ENCODE measurements around the gene RPTOR. TPM values are rescaled to one million over a fixed set of nuclear protein-coding genes. Genes with fewer than 3 reads are reported as not detected.

The RPTOR gene
- total RNA-seq, 1 donor from 2014 or later = 65.9 TPM

- no peak overlapping the region for H3K27ac Mint-ChIP-seq
These were observed 398.0 kb downstream of the RPTOR start for GRCh38 chr17:80942423-80943345.

GRCh38 chr17:80943346-80944145 is 398.9 kb downstream of the RPTOR start:
- no peaks in the 10 kb centered on the region for H3K27me3 Mint-ChIP-seq
- POLR2A ChIA-PET = no interaction called here
- CTCF ChIA-PET = no interaction called here
- peaks cover 21% of the 10 kb centered on the region for H3K4me1 Mint-ChIP-seq
- intact Hi-C loops (cut with micrococcal nuclease) = no loop called here
- peaks cover 40% of the 10 kb centered on the region for H3K36me3 Mint-ChIP-seq (ENCODE audit: low read depth)
- DNase-seq = no peak
- H3K9me3 Mint-ChIP-seq = no peaks in the 10 kb centered on the region
- TF ChIP-seq CTCF (IDR thresholded peaks at IDR 0.05) = no peak
- H3K4me3 Mint-ChIP-seq = no peak overlapping the region
- no peak for ATAC-seq (ENCODE audit: low read depth)
- no peak overlapping the region for H3K27ac Mint-ChIP-seq

More at GRCh38 chr17:80942423-80943345, 398.0 kb downstream of the RPTOR start:
- Mint-ChIP-seq H3K9me3 (no peaks in the 10 kb centered on the region), H3K36me3 (ENCODE audit: low read depth) (peaks cover 39% of the 10 kb centered on the region), H3K4me3 (no peak overlapping the region), H3K27me3 (no peaks in the 10 kb centered on the region), H3K4me1 (peaks cover 27% of the 10 kb centered on the region)
- ChIA-PET POLR2A (interaction anchor here (1.7 kb wide), 1 partner anchor 32 kb away, joined by 5 read pairs; no protein-coding TSS in a partner anchor), CTCF (no interaction called here)
- intact Hi-C loops (cut with micrococcal nuclease) = no loop called here
- no peak for TF ChIP-seq CTCF (IDR thresholded peaks at IDR 0.05)
- no peak for DNase-seq
- ATAC-seq (ENCODE audit: low read depth) = no peak

GRCh38 chr17:80944326-80944725 is 399.7 kb downstream of the RPTOR start:
- Mint-ChIP-seq H3K27me3 (no peaks in the 10 kb centered on the region), H3K4me3 (no peak overlapping the region), H3K27ac (no peak overlapping the region), H3K9me3 (no peaks in the 10 kb centered on the region), H3K4me1 (peaks cover 13% of the 10 kb centered on the region), H3K36me3 (ENCODE audit: low read depth) (peaks cover 39% of the 10 kb centered on the region)
- CTCF ChIA-PET = no interaction called here
- DNase-seq (no peak), ATAC-seq (ENCODE audit: low read depth) (no peak)
- POLR2A ChIA-PET = interaction anchor here (0.7 kb wide), 1 partner anchor 10 kb away, joined by 14 read pairs; no protein-coding TSS in a partner anchor
- intact Hi-C loops (cut with micrococcal nuclease) = no loop called here
- TF ChIP-seq CTCF (IDR thresholded peaks at IDR 0.05) = no peak

GRCh38 chr17:80945736-80946135 is 401.1 kb downstream of the RPTOR start:
- no peak overlapping the region for H3K27ac Mint-ChIP-seq
- H3K4me1 Mint-ChIP-seq = peaks cover 7% of the 10 kb centered on the region
- no peak overlapping the region for H3K4me3 Mint-ChIP-seq
- DNase-seq (no peak), ATAC-seq (ENCODE audit: low read depth) (no peak)
- ChIA-PET POLR2A (no interaction called here), CTCF (no interaction called here)
- H3K36me3 Mint-ChIP-seq (ENCODE audit: low read depth) = peaks cover 46% of the 10 kb centered on the region
- intact Hi-C loops (cut with micrococcal nuclease) = no loop called here
- no peaks in the 10 kb centered on the region for H3K9me3 Mint-ChIP-seq
- no peak for TF ChIP-seq CTCF (IDR thresholded peaks at IDR 0.05)
- H3K27me3 Mint-ChIP-seq = no peaks in the 10 kb centered on the region

GRCh38 chr17:80946449-80946848 is 401.8 kb downstream of the RPTOR start:
- H3K4me3 Mint-ChIP-seq = no peak overlapping the region
- CTCF ChIA-PET = no interaction called here

More at GRCh38 chr17:80946449-80946848, 401.8 kb downstream of the RPTOR start:
- DNase-seq (no peak), ATAC-seq (ENCODE audit: low read depth) (no peak)
- peaks cover 45% of the 10 kb centered on the region for H3K36me3 Mint-ChIP-seq (ENCODE audit: low read depth)
- no peaks in the 10 kb centered on the region for H3K9me3 Mint-ChIP-seq
- H3K27me3 Mint-ChIP-seq = no peaks in the 10 kb centered on the region
- POLR2A ChIA-PET = interaction anchor here (0.5 kb wide), 1 partner anchor 530 kb away, joined by 5 read pairs; no protein-coding TSS in a partner anchor
- TF ChIP-seq CTCF (IDR thresholded peaks at IDR 0.05) = no peak
- no peak overlapping the region for H3K27ac Mint-ChIP-seq
- intact Hi-C loops (cut with micrococcal nuclease) = no loop called here
- peaks cover 2% of the 10 kb centered on the region for H3K4me1 Mint-ChIP-seq
